HEK293 (cell line): ENCODE results near the gene KCNJ16.

ENCODE experiments used
- CTCF ChIA-PET: fragments of 350-600 bp; formaldehyde crosslinking; extraction: SDS; loops from one replicate; lab custom pipeline; 2021; ENCODE audit warnings: antibody characterized with exemption; lab: Yijun Ruan, JAX
- POLR2A ChIA-PET: fragments of 300-600 bp; formaldehyde crosslinking; extraction: SDS; loops from one replicate; lab custom pipeline; 2020; ENCODE audit warnings: antibody characterized with exemption, inconsistent platforms; lab: Yijun Ruan, JAX
- H3K27ac ChIP-seq: fragments of 200-500 bp; sonication (Bioruptor generic); 2 replicates; pipeline ENCODE4 v1.5.1; 2014; ENCODE audit warnings: low read depth, low read length, control low read depth, inconsistent platforms; ENCODE audit errors: extremely low read depth
- H3K36me3 ChIP-seq, 2 experiments: fragments of 200-500 bp in 1 of 2; sonication (Bioruptor generic) in 1 of 2; 1 replicate in 1 of 2; 2 replicates in 1 of 2; pipeline ENCODE4 v1.5.1; 2014 to 2017; ENCODE audit warnings: inconsistent platforms in 2 of 2, low read length in 2 of 2; ENCODE audit not compliant: control insufficient read depth in 2 of 2, insufficient read depth in 1 of 2
- H3K4me1 ChIP-seq: fragments of 200-500 bp; sonication (Bioruptor generic); 2 replicates; pipeline ENCODE4 v1.5.1; 2014; ENCODE audit warnings: mild to moderate bottlenecking, low read length, inconsistent platforms; ENCODE audit not compliant: control insufficient read depth, insufficient read depth
- H3K4me3 ChIP-seq: 2 replicates; pipeline ENCODE4 v1.5.1; 2011; ENCODE audit warnings: low read depth, mild to moderate bottlenecking, control low read depth, low read length, moderate library complexity
- H3K9me3 ChIP-seq: fragments of 200-500 bp; sonication (Bioruptor generic); 2 replicates; pipeline ENCODE4 v1.5.1; 2014; ENCODE audit warnings: low read depth, low read length, inconsistent platforms; ENCODE audit not compliant: control insufficient read depth, insufficient read depth
- HOXC10 ChIP-seq: sonication (generic); formaldehyde crosslinking; IDR thresholded peaks from 2 replicates; pipeline ENCODE4 v1.8.1; 2023; ENCODE audit warnings: mild to moderate bottlenecking, missing genetic modification reagents
- HOXD13 ChIP-seq: sonication (generic); formaldehyde crosslinking; IDR thresholded peaks from 2 replicates; pipeline ENCODE4 v1.8.0; 2022; ENCODE audit warnings: missing genetic modification reagents, borderline replicate concordance
- IKZF3 ChIP-seq: fragments of 450-650 bp; IDR thresholded peaks from 2 replicates; pipeline ENCODE4 v1.5.0; 2018; ENCODE audit warnings: missing biosample characterization, mild to moderate bottlenecking, missing genetic modification characterization, moderate library complexity
- KLF1 ChIP-seq: fragments of 450-650 bp; formaldehyde crosslinking; IDR thresholded peaks from 2 replicates; pipeline ENCODE4 v1.5.1; 2016; ENCODE audit warnings: missing biosample characterization, missing genetic modification characterization
- PRDM2 ChIP-seq: fragments of 450-650 bp; formaldehyde crosslinking; IDR thresholded peaks from 2 replicates; pipeline ENCODE4 v1.5.1; 2016; ENCODE audit warnings: missing biosample characterization, missing genetic modification characterization, borderline replicate concordance
- REPIN1 ChIP-seq: fragments of 450-650 bp; formaldehyde crosslinking; IDR thresholded peaks from 2 replicates; pipeline ENCODE4 v1.5.1; 2017; ENCODE audit warnings: missing biosample characterization, missing genetic modification characterization, low read depth
- SCRT1 ChIP-seq: fragments of 450-650 bp; formaldehyde crosslinking; IDR thresholded peaks from 2 replicates; pipeline ENCODE4 v1.5.1; 2016; ENCODE audit warnings: missing biosample characterization, missing genetic modification characterization, borderline replicate concordance
- ZBTB21 ChIP-seq: fragments of 450-650 bp; formaldehyde crosslinking; IDR thresholded peaks from 2 replicates; pipeline ENCODE4 v1.5.1; 2017; ENCODE audit warnings: missing biosample characterization, missing genetic modification characterization
- ZBTB8A ChIP-seq: fragments of 450-650 bp; formaldehyde crosslinking; IDR thresholded peaks from 2 replicates; pipeline ENCODE4 v1.5.1; 2016; ENCODE audit warnings: missing biosample characterization, missing genetic modification characterization
- ZEB2 ChIP-seq: fragments of 450-650 bp; formaldehyde crosslinking; IDR thresholded peaks from 2 replicates; pipeline ENCODE4 v1.5.1; 2016; ENCODE audit warnings: missing biosample characterization, missing genetic modification characterization
- ZNF155 ChIP-seq: fragments of 450-650 bp; formaldehyde crosslinking; IDR thresholded peaks from 2 replicates; pipeline ENCODE4 v1.5.1; 2016; ENCODE audit warnings: missing biosample characterization, missing genetic modification characterization
- ZNF157 ChIP-seq: fragments of 450-650 bp; formaldehyde crosslinking; IDR thresholded peaks from 2 replicates; pipeline ENCODE4 v1.5.1; 2016; ENCODE audit warnings: missing biosample characterization, missing genetic modification characterization
- ZNF311 ChIP-seq: fragments of 450-650 bp; formaldehyde crosslinking; IDR thresholded peaks from 2 replicates; pipeline ENCODE4 v1.5.1; 2017; ENCODE audit warnings: missing biosample characterization, missing genetic modification characterization, borderline replicate concordance
- ZNF354C ChIP-seq: fragments of 450-650 bp; formaldehyde crosslinking; IDR thresholded peaks from 2 replicates; pipeline ENCODE4 v1.5.1; 2016; ENCODE audit warnings: missing biosample characterization, missing genetic modification characterization, low read depth, borderline replicate concordance
- ZNF404 ChIP-seq: fragments of 450-650 bp; formaldehyde crosslinking; IDR thresholded peaks from 2 replicates; pipeline ENCODE4 v1.5.1; 2017; ENCODE audit warnings: missing biosample characterization, missing genetic modification characterization
- ZNF449 ChIP-seq: fragments of 450-650 bp; formaldehyde crosslinking; IDR thresholded peaks from 2 replicates; pipeline ENCODE4 v1.5.1; 2017; ENCODE audit warnings: missing biosample characterization, mild to moderate bottlenecking, missing genetic modification characterization, moderate library complexity
- ZNF561 ChIP-seq: fragments of 450-650 bp; IDR thresholded peaks from 2 replicates; pipeline ENCODE4 v1.5.1; 2018; ENCODE audit warnings: missing biosample characterization, missing genetic modification characterization, borderline replicate concordance
- ZNF596 ChIP-seq: fragments of 450-650 bp; IDR thresholded peaks from 2 replicates; pipeline ENCODE4 v1.5.0; 2018; ENCODE audit warnings: missing biosample characterization, mild to moderate bottlenecking, missing genetic modification characterization, moderate library complexity
- ZNF610 ChIP-seq: fragments of 450-650 bp; formaldehyde crosslinking; IDR thresholded peaks from 2 replicates; pipeline ENCODE4 v1.5.1; 2016; ENCODE audit warnings: missing biosample characterization, missing genetic modification characterization, borderline replicate concordance
- ZNF623 ChIP-seq: fragments of 450-650 bp; formaldehyde crosslinking; IDR thresholded peaks from 2 replicates; pipeline ENCODE4 v1.5.1; 2016; ENCODE audit warnings: missing biosample characterization, missing genetic modification characterization
- ZNF660 ChIP-seq: fragments of 450-650 bp; IDR thresholded peaks from 2 replicates; pipeline ENCODE4 v1.5.1; 2018; ENCODE audit warnings: missing biosample characterization, mild to moderate bottlenecking, missing genetic modification characterization
- ZNF701 ChIP-seq: fragments of 450-650 bp; formaldehyde crosslinking; IDR thresholded peaks from 2 replicates; pipeline ENCODE4 v1.5.1; 2016; ENCODE audit warnings: missing biosample characterization, missing genetic modification characterization
- ZNF76 ChIP-seq: fragments of 450-650 bp; formaldehyde crosslinking; IDR thresholded peaks from 2 replicates; pipeline ENCODE4; 2016; ENCODE audit warnings: low read depth, missing biosample characterization, missing genetic modification characterization, borderline replicate concordance
- ZNF830 ChIP-seq: fragments of 450-650 bp; IDR thresholded peaks from 2 replicates; pipeline ENCODE4 v1.5.0; 2018; ENCODE audit warnings: missing biosample characterization, missing genetic modification characterization, low read depth, mild to moderate bottlenecking, moderate library complexity
- ZSCAN23 ChIP-seq: fragments of 450-650 bp; formaldehyde crosslinking; IDR thresholded peaks from 2 replicates; pipeline ENCODE4 v1.5.1; 2016; ENCODE audit warnings: missing biosample characterization, missing genetic modification characterization
- TF ChIP-seq, protein P1 (sequence below): fragments of 450-650 bp; formaldehyde crosslinking; IDR thresholded peaks from 2 replicates; pipeline ENCODE4 v1.5.1; 2016; ENCODE audit warnings: missing biosample characterization, missing genetic modification characterization

The KCNJ16 gene

GRCh38 chr17:70181866-70182265 is 106.8 kb downstream of the KCNJ16 start (continued):
- TF ChIP-seq PRDM2 (tag by site-specific recombination) (no peak), ZNF660 (no peak), ZNF623 (tag by site-specific recombination) (no peak), KLF1 (tag by site-specific recombination) (no peak), ZEB2 (no peak), ZNF311 (tag by site-specific recombination) (no peak), ZNF610 (tag by site-specific recombination) (no peak), ZNF157 (tag by site-specific recombination) (no peak), ZNF449 (tag by site-specific recombination) (no peak), ZNF354C (tag by site-specific recombination) (no peak), HOXC10 (CRISPR knock-in tag) (no peak)

GRCh38 chr17:70183508-70183907 is 108.5 kb downstream of the KCNJ16 start:
- ChIA-PET CTCF (no interaction called here), POLR2A (no interaction called here)
- Histone ChIP-seq H3K36me3 (no peaks in the 10 kb centered on the region), H3K27ac (no peak overlapping the region), H3K4me1 (no peaks in the 10 kb centered on the region)
- TF ChIP-seq ZNF76 (tag by site-specific recombination) = no peak
- peak; percentile 55; the same call in 1 of the 2 replicates for TF ChIP-seq ZNF596 (tag by site-specific recombination)
- TF ChIP-seq ZNF155 (tag by site-specific recombination) = no peak
- TF ChIP-seq ZNF830 (tag by site-specific recombination) = no peak
- no peak for TF ChIP-seq ZNF561
- no peak for TF ChIP-seq ZSCAN23 (tag by site-specific recombination)
- TF ChIP-seq ZBTB8A = no peak
- TF ChIP-seq, all 188 proteins: peak for 1
- Histone ChIP-seq H3K9me3 (no peaks in the 10 kb centered on the region), H3K4me3 (no peak overlapping the region)

- Histone ChIP-seq H3K9me3 (no peaks in the 10 kb centered on the region), H3K27ac (no peak overlapping the region), H3K4me3 (no peak overlapping the region), H3K4me1 (no peaks in the 10 kb centered on the region), H3K36me3 (no peaks in the 10 kb centered on the region)
- POLR2A ChIA-PET = no interaction called here
- CTCF ChIA-PET = no interaction called here
- TF ChIP-seq, protein P1, sequence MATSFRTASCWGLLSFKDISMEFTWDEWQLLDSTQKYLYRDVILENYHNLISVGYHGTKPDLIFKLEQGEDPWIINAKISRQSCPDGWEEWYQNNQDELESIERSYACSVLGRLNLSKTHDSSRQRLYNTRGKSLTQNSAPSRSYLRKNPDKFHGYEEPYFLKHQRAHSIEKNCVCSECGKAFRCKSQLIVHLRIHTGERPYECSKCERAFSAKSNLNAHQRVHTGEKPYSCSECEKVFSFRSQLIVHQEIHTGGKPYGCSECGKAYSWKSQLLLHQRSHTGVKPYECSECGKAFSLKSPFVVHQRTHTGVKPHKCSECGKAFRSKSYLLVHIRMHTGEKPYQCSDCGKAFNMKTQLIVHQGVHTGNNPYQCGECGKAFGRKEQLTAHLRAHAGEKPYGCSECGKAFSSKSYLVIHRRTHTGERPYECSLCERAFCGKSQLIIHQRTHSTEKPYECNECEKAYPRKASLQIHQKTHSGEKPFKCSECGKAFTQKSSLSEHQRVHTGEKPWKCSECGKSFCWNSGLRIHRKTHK (tag by site-specific recombination) = no peak
- TF ChIP-seq SCRT1 (tag by site-specific recombination) (no peak), ZBTB21 (tag by site-specific recombination) (no peak), ZNF354C (tag by site-specific recombination) (no peak), REPIN1 (tag by site-specific recombination) (no peak), HOXD13 (CRISPR knock-in tag) (no peak), ZNF701 (tag by site-specific recombination) (no peak), ZBTB8A (no peak), IKZF3 (tag by site-specific recombination) (no peak), ZNF404 (tag by site-specific recombination) (no peak)
Observed at GRCh38 chr17:70184207-70184606, 109.2 kb downstream of the KCNJ16 start.
